Right lobe of liver (tissue), 4 donors: ENCODE results near the gene DENND2A.

ENCODE experiments used
- POLR2A ChIP-seq: fragments of 450-650 bp; IDR thresholded peaks from one replicate; pipeline ENCODE4 v1.6.1; 2017; ENCODE audit warnings: antibody characterized with exemption, mild to moderate bottlenecking
- TF ChIP-seq, protein P1 (sequence below), 4 donors: fragments of 200-600 bp in 3 of 4; fragments of 450-650 bp in 1 of 4; IDR thresholded peaks; one replicate each; pipeline versions ENCODE4 v1.5.1 to v1.8.0; 2016 to 2022; ENCODE audit warnings: antibody characterized with exemption in 4 of 4, mild to moderate bottlenecking in 2 of 4
- donor health status: DM: no; HTN: no; CAD: no.
- donor health status: DM: no; HTN: no; CAD: no.
- donor health status: DM: no; HTN: yes; CAD: no.

DNA sequence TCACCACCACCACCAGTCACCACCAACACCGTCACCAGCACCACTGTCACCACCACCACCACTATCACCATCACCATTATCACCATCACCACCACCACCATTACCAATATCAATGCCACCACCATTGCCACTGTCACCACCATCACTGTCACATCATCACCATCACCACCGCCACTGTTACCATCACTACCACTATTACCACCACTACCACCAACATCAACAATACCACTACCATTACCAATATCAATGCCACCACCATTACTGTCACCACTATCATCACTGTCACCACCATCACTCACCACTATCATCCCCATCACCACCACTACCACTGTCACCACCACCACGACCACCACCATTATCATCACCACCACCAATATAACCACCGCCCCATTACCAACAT is 14.0 kb upstream of the DENND2A start:
- no peak for TF ChIP-seq POLR2A
- TF ChIP-seq, protein P1, sequence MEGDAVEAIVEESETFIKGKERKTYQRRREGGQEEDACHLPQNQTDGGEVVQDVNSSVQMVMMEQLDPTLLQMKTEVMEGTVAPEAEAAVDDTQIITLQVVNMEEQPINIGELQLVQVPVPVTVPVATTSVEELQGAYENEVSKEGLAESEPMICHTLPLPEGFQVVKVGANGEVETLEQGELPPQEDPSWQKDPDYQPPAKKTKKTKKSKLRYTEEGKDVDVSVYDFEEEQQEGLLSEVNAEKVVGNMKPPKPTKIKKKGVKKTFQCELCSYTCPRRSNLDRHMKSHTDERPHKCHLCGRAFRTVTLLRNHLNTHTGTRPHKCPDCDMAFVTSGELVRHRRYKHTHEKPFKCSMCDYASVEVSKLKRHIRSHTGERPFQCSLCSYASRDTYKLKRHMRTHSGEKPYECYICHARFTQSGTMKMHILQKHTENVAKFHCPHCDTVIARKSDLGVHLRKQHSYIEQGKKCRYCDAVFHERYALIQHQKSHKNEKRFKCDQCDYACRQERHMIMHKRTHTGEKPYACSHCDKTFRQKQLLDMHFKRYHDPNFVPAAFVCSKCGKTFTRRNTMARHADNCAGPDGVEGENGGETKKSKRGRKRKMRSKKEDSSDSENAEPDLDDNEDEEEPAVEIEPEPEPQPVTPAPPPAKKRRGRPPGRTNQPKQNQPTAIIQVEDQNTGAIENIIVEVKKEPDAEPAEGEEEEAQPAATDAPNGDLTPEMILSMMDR (IDR thresholded peaks at IDR 0.05), result no peak
